ENCODE results near the gene PTTG1IP. TPM values are rescaled to one million over a fixed set of nuclear protein-coding genes. Genes with fewer than 3 reads are reported as not detected.

PTTG1IP gene
- total RNA-seq, 1 experiment from 2014 or later = 96.0 TPM

DNA sequence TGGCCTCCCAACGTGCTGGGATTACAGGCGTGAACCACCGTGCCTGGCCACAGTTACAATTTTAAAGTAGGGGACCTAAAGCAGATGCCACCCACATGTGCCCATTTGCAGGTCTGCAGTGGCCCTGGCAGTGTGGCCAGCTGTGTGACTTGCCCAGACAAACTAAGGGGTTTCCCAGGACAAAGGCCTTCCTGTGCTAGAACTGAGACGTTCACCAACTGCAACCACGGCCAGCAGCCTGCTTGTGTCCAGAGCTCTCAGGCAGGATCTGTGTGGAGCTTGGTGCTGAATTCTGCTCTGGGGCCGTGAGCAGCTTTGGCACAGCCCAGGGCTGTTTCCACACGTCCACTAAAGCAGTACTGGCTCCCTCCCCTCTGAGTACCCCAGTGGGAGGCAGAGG lies 10.6 kb upstream of the PTTG1IP start:
- Mint-ChIP-seq H3K27me3 (ENCODE audit: low read depth) (no peaks in the 10 kb centered on the region), H3K9me3 (no peaks in the 10 kb centered on the region)

More for the DNA sequence above, 10.6 kb upstream of the PTTG1IP start:
- TF ChIP-seq JUN (CRISPR knock-in tag; IDR thresholded peaks at IDR 0.05) (no peak), GABPB1 (CRISPR knock-in tag; IDR thresholded peaks at IDR 0.05) (no peak), IRF2 (CRISPR knock-in tag; IDR thresholded peaks at IDR 0.05; ENCODE audit: borderline replicate concordance, low read depth) (no peak), PRRX2 (CRISPR knock-in tag; IDR thresholded peaks at IDR 0.05) (no peak), FOXP1 (CRISPR knock-in tag; IDR thresholded peaks at IDR 0.05; ENCODE audit: borderline replicate concordance) (no peak), KAT7 (CRISPR knock-in tag; IDR thresholded peaks at IDR 0.05; ENCODE audit: borderline replicate concordance) (no peak), ZBTB21 (CRISPR knock-in tag; IDR thresholded peaks at IDR 0.05; ENCODE audit: borderline replicate concordance) (no peak), ESRRA (CRISPR knock-in tag; IDR thresholded peaks at IDR 0.05; ENCODE audit: borderline replicate concordance) (no peak), MYBL2 (CRISPR knock-in tag; IDR thresholded peaks at IDR 0.05) (no peak), EMX1 (CRISPR knock-in tag; IDR thresholded peaks at IDR 0.05) (no peak), ZNF121 (CRISPR knock-in tag; IDR thresholded peaks at IDR 0.05) (no peak)
- TF ChIP-seq, protein P1, sequence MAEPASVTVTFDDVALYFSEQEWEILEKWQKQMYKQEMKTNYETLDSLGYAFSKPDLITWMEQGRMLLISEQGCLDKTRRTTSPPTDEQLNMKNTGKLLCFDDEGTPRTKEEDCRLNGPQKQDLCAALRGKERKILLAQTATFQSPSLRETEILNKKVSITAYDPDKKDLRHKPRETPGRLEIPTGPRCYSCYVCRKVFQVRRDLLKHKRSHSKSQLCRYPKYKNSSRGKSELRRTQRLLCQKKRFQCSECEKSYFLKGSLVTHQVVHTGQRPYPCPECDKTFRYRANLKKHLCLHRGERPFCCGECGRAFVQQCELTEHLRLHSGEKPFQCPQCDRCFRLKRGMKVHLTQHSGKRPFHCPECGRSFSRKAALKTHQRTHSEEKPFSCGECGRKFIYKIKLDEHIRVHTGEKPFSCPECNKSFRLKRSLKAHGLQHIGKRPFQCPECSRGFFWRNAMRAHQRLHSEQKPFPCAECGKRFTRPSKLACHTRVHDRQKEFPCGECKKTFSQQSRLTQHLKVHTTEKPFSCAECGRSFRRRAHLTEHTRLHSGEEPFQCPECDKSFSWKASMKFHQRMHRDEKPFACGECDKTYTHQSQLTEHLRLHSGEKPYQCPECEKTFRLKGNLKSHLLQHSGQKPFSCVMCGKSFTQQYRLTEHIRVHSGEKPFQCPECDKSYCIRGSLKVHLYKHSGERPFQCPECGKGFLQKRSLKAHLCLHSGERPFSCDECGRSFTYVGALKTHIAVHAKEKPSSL (CRISPR knock-in tag; conservative IDR thresholded peaks at IDR 0.05) = no peak
- TF ChIP-seq, protein P2, sequence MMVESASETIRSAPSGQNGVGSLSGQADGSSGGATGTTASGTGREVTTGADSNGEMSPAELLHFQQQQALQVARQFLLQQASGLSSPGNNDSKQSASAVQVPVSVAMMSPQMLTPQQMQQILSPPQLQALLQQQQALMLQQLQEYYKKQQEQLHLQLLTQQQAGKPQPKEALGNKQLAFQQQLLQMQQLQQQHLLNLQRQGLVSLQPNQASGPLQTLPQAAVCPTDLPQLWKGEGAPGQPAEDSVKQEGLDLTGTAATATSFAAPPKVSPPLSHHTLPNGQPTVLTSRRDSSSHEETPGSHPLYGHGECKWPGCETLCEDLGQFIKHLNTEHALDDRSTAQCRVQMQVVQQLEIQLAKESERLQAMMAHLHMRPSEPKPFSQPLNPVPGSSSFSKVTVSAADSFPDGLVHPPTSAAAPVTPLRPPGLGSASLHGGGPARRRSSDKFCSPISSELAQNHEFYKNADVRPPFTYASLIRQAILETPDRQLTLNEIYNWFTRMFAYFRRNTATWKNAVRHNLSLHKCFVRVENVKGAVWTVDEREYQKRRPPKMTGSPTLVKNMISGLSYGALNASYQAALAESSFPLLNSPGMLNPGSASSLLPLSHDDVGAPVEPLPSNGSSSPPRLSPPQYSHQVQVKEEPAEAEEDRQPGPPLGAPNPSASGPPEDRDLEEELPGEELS (CRISPR knock-in tag; IDR thresholded peaks at IDR 0.05) = no peak
- TF ChIP-seq, protein P3, sequence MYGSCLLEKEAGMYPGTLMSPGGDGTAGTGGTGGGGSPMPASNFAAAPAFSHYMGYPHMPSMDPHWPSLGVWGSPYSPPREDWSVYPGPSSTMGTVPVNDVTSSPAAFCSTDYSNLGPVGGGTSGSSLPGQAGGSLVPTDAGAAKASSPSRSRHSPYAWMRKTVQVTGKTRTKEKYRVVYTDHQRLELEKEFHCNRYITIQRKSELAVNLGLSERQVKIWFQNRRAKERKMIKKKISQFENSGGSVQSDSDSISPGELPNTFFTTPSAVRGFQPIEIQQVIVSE (CRISPR knock-in tag; IDR thresholded peaks at IDR 0.05; ENCODE audit: borderline replicate concordance) = no peak
- TF ChIP-seq, protein P4, sequence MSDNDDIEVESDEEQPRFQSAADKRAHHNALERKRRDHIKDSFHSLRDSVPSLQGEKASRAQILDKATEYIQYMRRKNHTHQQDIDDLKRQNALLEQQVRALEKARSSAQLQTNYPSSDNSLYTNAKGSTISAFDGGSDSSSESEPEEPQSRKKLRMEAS (CRISPR knock-in tag; IDR thresholded peaks at IDR 0.05) = no peak
- TF ChIP-seq, protein P5, sequence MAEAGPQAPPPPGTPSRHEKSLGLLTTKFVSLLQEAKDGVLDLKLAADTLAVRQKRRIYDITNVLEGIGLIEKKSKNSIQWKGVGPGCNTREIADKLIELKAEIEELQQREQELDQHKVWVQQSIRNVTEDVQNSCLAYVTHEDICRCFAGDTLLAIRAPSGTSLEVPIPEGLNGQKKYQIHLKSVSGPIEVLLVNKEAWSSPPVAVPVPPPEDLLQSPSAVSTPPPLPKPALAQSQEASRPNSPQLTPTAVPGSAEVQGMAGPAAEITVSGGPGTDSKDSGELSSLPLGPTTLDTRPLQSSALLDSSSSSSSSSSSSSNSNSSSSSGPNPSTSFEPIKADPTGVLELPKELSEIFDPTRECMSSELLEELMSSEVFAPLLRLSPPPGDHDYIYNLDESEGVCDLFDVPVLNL (CRISPR knock-in tag; IDR thresholded peaks at IDR 0.05; ENCODE audit: borderline replicate concordance, low read depth) = no peak
- TF ChIP-seq, protein P6, sequence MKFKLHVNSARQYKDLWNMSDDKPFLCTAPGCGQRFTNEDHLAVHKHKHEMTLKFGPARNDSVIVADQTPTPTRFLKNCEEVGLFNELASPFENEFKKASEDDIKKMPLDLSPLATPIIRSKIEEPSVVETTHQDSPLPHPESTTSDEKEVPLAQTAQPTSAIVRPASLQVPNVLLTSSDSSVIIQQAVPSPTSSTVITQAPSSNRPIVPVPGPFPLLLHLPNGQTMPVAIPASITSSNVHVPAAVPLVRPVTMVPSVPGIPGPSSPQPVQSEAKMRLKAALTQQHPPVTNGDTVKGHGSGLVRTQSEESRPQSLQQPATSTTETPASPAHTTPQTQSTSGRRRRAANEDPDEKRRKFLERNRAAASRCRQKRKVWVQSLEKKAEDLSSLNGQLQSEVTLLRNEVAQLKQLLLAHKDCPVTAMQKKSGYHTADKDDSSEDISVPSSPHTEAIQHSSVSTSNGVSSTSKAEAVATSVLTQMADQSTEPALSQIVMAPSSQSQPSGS (CRISPR knock-in tag; IDR thresholded peaks at IDR 0.05; ENCODE audit: borderline replicate concordance, low read depth) = no peak
- TF ChIP-seq, protein P7, sequence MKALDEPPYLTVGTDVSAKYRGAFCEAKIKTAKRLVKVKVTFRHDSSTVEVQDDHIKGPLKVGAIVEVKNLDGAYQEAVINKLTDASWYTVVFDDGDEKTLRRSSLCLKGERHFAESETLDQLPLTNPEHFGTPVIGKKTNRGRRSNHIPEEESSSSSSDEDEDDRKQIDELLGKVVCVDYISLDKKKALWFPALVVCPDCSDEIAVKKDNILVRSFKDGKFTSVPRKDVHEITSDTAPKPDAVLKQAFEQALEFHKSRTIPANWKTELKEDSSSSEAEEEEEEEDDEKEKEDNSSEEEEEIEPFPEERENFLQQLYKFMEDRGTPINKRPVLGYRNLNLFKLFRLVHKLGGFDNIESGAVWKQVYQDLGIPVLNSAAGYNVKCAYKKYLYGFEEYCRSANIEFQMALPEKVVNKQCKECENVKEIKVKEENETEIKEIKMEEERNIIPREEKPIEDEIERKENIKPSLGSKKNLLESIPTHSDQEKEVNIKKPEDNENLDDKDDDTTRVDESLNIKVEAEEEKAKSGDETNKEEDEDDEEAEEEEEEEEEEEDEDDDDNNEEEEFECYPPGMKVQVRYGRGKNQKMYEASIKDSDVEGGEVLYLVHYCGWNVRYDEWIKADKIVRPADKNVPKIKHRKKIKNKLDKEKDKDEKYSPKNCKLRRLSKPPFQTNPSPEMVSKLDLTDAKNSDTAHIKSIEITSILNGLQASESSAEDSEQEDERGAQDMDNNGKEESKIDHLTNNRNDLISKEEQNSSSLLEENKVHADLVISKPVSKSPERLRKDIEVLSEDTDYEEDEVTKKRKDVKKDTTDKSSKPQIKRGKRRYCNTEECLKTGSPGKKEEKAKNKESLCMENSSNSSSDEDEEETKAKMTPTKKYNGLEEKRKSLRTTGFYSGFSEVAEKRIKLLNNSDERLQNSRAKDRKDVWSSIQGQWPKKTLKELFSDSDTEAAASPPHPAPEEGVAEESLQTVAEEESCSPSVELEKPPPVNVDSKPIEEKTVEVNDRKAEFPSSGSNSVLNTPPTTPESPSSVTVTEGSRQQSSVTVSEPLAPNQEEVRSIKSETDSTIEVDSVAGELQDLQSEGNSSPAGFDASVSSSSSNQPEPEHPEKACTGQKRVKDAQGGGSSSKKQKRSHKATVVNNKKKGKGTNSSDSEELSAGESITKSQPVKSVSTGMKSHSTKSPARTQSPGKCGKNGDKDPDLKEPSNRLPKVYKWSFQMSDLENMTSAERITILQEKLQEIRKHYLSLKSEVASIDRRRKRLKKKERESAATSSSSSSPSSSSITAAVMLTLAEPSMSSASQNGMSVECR (CRISPR knock-in tag; IDR thresholded peaks at IDR 0.05; ENCODE audit: borderline replicate concordance) = no peak
- TF ChIP-seq, protein P8, sequence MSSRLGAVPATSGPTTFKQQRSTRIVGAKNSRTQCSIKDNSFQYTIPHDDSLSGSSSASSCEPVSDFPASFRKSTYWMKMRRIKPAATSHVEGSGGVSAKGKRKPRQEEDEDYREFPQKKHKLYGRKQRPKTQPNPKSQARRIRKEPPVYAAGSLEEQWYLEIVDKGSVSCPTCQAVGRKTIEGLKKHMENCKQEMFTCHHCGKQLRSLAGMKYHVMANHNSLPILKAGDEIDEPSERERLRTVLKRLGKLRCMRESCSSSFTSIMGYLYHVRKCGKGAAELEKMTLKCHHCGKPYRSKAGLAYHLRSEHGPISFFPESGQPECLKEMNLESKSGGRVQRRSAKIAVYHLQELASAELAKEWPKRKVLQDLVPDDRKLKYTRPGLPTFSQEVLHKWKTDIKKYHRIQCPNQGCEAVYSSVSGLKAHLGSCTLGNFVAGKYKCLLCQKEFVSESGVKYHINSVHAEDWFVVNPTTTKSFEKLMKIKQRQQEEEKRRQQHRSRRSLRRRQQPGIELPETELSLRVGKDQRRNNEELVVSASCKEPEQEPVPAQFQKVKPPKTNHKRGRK (CRISPR knock-in tag; IDR thresholded peaks at IDR 0.05; ENCODE audit: borderline replicate concordance) = no peak
- Mint-ChIP-seq H3K36me3 (no peaks in the 10 kb centered on the region), H3K27ac (no peak overlapping the region), H3K4me1 (no peaks in the 10 kb centered on the region), H3K4me3 (no peak overlapping the region)
- CTCF ChIA-PET = interaction anchor here (1.1 to 2.2 kb wide), 2 partner anchors 23 to 83 kb away, joined by 3 to 6 read pairs; partner anchors contain the start of gene UBE2G2
- POLR2A ChIA-PET = interaction anchor here (0.7 kb wide), 1 partner anchor 18 kb away, joined by 6 read pairs; no protein-coding TSS in a partner anchor
- DNase-seq (ENCODE audit: low spot score) (no peak), ATAC-seq (no peak)
